HL-60 (cell line): ENCODE data around the gene SYVN1.

Experiments
- GABPA ChIP-seq: IDR thresholded peaks from 2 replicates; pipeline ENCODE4 v1.6.1; 2012; ENCODE audit warnings: low read depth
- POLR2AphosphoS5 ChIP-seq: IDR thresholded peaks from 2 replicates; pipeline ENCODE4 v1.6.1; 2012; ENCODE audit warnings: low read depth
- SPI1 ChIP-seq: IDR thresholded peaks from 2 replicates; pipeline ENCODE4 v1.6.1; 2012; ENCODE audit warnings: low read depth, mild to moderate bottlenecking, borderline replicate concordance
- TF ChIP-seq, protein P1 (sequence below): IDR thresholded peaks from one replicate; pipeline ENCODE4 v1.5.1; 2011; ENCODE audit warnings: low read length, control low read depth, inconsistent platforms; ENCODE audit not compliant: insufficient read depth
- TF ChIP-seq, protein P2 (sequence below): IDR thresholded peaks from 2 replicates; pipeline ENCODE4 v1.6.1; 2012; ENCODE audit warnings: low read depth; ENCODE audit not compliant: insufficient replicate concordance

DNA sequence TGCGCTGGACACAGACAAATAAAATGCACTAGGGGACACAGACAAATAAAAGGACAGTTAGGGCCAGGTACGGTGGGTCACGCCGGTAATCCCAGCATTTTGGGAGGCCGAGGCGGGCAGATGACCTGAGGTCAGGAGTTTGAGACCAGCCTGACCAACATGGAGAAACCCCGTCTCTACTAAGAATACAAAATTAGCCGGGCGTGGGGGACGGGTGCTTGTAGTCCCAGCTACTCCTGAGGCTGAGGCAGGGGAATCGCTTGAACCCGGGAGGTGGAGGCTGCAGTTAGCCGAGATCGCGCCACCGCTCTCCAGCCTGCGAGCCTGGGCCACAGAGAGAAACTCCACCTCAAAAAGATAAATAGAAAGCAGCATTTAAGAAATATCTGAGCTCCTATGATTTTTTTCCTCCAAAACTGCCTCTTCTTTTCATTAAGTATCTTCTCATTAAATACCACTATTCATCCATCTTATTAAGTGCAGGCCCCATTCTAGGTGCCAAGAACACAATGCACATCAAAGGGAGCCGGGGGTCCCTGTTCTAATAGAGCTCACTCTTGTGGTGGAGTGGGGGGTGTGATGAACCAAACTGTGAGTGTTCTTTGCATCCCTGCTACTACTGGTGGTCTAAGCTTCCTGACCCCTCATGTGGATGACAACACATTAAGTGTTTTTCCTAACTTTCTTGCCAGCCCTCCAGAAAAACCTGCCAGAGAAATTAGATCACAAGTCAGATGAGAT lies 16.1 kb downstream of the SYVN1 start:
- TF ChIP-seq, protein P1, sequence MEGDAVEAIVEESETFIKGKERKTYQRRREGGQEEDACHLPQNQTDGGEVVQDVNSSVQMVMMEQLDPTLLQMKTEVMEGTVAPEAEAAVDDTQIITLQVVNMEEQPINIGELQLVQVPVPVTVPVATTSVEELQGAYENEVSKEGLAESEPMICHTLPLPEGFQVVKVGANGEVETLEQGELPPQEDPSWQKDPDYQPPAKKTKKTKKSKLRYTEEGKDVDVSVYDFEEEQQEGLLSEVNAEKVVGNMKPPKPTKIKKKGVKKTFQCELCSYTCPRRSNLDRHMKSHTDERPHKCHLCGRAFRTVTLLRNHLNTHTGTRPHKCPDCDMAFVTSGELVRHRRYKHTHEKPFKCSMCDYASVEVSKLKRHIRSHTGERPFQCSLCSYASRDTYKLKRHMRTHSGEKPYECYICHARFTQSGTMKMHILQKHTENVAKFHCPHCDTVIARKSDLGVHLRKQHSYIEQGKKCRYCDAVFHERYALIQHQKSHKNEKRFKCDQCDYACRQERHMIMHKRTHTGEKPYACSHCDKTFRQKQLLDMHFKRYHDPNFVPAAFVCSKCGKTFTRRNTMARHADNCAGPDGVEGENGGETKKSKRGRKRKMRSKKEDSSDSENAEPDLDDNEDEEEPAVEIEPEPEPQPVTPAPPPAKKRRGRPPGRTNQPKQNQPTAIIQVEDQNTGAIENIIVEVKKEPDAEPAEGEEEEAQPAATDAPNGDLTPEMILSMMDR, result no peak
- no peak for TF ChIP-seq SPI1
- TF ChIP-seq, protein P2, sequence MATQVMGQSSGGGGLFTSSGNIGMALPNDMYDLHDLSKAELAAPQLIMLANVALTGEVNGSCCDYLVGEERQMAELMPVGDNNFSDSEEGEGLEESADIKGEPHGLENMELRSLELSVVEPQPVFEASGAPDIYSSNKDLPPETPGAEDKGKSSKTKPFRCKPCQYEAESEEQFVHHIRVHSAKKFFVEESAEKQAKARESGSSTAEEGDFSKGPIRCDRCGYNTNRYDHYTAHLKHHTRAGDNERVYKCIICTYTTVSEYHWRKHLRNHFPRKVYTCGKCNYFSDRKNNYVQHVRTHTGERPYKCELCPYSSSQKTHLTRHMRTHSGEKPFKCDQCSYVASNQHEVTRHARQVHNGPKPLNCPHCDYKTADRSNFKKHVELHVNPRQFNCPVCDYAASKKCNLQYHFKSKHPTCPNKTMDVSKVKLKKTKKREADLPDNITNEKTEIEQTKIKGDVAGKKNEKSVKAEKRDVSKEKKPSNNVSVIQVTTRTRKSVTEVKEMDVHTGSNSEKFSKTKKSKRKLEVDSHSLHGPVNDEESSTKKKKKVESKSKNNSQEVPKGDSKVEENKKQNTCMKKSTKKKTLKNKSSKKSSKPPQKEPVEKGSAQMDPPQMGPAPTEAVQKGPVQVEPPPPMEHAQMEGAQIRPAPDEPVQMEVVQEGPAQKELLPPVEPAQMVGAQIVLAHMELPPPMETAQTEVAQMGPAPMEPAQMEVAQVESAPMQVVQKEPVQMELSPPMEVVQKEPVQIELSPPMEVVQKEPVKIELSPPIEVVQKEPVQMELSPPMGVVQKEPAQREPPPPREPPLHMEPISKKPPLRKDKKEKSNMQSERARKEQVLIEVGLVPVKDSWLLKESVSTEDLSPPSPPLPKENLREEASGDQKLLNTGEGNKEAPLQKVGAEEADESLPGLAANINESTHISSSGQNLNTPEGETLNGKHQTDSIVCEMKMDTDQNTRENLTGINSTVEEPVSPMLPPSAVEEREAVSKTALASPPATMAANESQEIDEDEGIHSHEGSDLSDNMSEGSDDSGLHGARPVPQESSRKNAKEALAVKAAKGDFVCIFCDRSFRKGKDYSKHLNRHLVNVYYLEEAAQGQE, result no peak
- no peak for TF ChIP-seq GABPA
- TF ChIP-seq POLR2AphosphoS5, result no peak
